ENCODE measurements around the gene DENR.

DENR gene

DNA sequence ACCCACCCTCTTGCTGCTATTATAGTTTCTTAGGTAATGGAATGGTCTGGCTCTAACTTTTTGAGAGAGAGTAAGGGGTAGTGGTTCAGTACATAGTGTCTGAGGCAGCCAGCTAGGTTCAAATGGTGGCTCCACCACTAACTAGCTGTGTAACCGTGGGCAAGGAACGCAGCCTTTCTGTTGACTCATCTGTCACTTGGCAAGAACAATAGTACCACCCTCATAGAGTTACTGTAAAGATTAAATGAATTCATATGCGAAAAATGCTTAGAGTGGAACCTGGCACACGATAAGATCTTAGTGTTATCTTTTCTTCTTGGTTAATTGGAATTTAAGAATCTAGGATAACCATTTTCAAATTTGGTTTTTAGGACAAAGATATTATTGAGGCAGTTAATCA lies 35.8 kb downstream of the DENR start:
- Histone ChIP-seq H3K4me3 (replicated peaks; ENCODE audit: insufficient read depth, low read length) (no peak overlapping the region), H3K27ac (replicated peaks) (no peak overlapping the region), H3K27me3 (ENCODE audit: insufficient read depth, poor library complexity, severe bottlenecking) (no peaks in the 10 kb centered on the region)
- no peak for TF ChIP-seq CTCF (IDR thresholded peaks at IDR 0.05; ENCODE audit: insufficient read depth, low read length)
- TF ChIP-seq, protein P1, sequence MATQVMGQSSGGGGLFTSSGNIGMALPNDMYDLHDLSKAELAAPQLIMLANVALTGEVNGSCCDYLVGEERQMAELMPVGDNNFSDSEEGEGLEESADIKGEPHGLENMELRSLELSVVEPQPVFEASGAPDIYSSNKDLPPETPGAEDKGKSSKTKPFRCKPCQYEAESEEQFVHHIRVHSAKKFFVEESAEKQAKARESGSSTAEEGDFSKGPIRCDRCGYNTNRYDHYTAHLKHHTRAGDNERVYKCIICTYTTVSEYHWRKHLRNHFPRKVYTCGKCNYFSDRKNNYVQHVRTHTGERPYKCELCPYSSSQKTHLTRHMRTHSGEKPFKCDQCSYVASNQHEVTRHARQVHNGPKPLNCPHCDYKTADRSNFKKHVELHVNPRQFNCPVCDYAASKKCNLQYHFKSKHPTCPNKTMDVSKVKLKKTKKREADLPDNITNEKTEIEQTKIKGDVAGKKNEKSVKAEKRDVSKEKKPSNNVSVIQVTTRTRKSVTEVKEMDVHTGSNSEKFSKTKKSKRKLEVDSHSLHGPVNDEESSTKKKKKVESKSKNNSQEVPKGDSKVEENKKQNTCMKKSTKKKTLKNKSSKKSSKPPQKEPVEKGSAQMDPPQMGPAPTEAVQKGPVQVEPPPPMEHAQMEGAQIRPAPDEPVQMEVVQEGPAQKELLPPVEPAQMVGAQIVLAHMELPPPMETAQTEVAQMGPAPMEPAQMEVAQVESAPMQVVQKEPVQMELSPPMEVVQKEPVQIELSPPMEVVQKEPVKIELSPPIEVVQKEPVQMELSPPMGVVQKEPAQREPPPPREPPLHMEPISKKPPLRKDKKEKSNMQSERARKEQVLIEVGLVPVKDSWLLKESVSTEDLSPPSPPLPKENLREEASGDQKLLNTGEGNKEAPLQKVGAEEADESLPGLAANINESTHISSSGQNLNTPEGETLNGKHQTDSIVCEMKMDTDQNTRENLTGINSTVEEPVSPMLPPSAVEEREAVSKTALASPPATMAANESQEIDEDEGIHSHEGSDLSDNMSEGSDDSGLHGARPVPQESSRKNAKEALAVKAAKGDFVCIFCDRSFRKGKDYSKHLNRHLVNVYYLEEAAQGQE (IDR thresholded peaks at IDR 0.05; ENCODE audit: insufficient replicate concordance, low read depth) = no peak
- TF ChIP-seq GABPA (IDR thresholded peaks at IDR 0.05; ENCODE audit: low read depth) = no peak
- no peak for TF ChIP-seq SPI1 (IDR thresholded peaks at IDR 0.05; ENCODE audit: borderline replicate concordance, low read depth)
- TF ChIP-seq POLR2AphosphoS5 (IDR thresholded peaks at IDR 0.05; ENCODE audit: low read depth) = no peak
- DNase-seq (ENCODE audit: low read depth in 1 of 2, low spot score in 1 of 2) = no peak

- Histone ChIP-seq H3K27me3 (ENCODE audit: insufficient read depth, poor library complexity, severe bottlenecking) (no peaks in the 10 kb centered on the region), H3K4me3 (replicated peaks; ENCODE audit: insufficient read depth, low read length) (no peak overlapping the region), H3K27ac (replicated peaks) (no peak overlapping the region)
- DNase-seq (ENCODE audit: low read depth in 1 of 2, low spot score in 1 of 2) = no peak
- TF ChIP-seq SPI1 (IDR thresholded peaks at IDR 0.05; ENCODE audit: borderline replicate concordance, low read depth) = no peak
- no peak for TF ChIP-seq POLR2AphosphoS5 (IDR thresholded peaks at IDR 0.05; ENCODE audit: low read depth)
- no peak for TF ChIP-seq CTCF (IDR thresholded peaks at IDR 0.05; ENCODE audit: insufficient read depth, low read length)
- TF ChIP-seq, protein P1 (IDR thresholded peaks at IDR 0.05; ENCODE audit: insufficient replicate concordance, low read depth) = no peak
- no peak for TF ChIP-seq GABPA (IDR thresholded peaks at IDR 0.05; ENCODE audit: low read depth)
Observed at GRCh38 chr12:122789637-122790036, 37.0 kb downstream of the DENR start.

DNA sequence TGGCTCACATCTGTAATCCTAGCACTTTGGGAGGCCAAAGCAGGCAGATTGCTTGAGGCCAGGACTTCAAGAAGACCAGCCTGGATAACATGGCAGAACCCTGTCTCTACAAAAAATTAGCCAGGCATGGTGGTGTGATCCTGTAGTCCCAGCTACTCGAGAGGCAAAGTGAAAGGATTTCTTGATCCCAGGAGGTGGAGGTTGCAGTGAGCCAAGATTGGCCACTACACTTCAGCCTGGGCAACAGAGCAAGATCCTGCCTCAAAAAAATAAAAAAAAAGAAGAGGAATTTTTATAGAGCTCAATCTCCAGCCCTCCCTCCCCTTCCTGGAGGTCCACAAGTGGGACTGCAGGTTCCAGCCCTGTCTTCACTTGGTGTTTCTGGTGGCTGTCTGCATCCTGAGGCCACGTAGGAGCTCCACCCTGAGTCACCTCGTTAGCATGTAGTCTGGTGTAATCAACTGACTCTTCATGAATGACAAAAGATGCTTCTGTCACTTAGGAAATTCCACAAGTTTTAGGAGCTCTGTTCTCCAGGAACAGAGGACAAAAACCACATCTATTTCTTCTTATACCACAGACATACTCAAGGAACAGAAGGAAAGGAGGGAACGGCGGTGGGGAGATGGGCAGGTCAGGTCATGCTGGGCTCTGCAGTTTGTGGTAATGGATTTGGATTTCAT lies 37.9 kb downstream of the DENR start:
- TF ChIP-seq POLR2AphosphoS5 (IDR thresholded peaks at IDR 0.05; ENCODE audit: low read depth) = no peak
- TF ChIP-seq CTCF (IDR thresholded peaks at IDR 0.05; ENCODE audit: insufficient read depth, low read length) = no peak
- TF ChIP-seq GABPA (IDR thresholded peaks at IDR 0.05; ENCODE audit: low read depth) = no peak
- TF ChIP-seq, protein P1 (IDR thresholded peaks at IDR 0.05; ENCODE audit: insufficient replicate concordance, low read depth) = no peak
- no peak for TF ChIP-seq SPI1 (IDR thresholded peaks at IDR 0.05; ENCODE audit: borderline replicate concordance, low read depth)
- DNase-seq (ENCODE audit: low read depth in 1 of 2, low spot score in 1 of 2) = no peak
- Histone ChIP-seq H3K27ac (replicated peaks) (no peak overlapping the region), H3K27me3 (ENCODE audit: insufficient read depth, poor library complexity, severe bottlenecking) (no peaks in the 10 kb centered on the region), H3K4me3 (replicated peaks; ENCODE audit: insufficient read depth, low read length) (no peak overlapping the region)

Data from HL-60 (cell line).